KOPT-K1 (cell line): ENCODE results near the gene FAM24A.
"Not testable (repeated sequence)": the region's sequence is repeated elsewhere in the genome, so short reads cannot be mapped to it uniquely, and the experiment has no call there.

ENCODE experiments used
- H3K27ac ChIP-seq: fragments of 200-600 bp; sonication (generic); 2 replicates; pipeline ENCODE4 v1.5.1; 2016; ENCODE audit warnings: antibody characterized with exemption, mild to moderate bottlenecking, low read depth, low read length; ENCODE audit not compliant: poor library complexity, severe bottlenecking
- H3K36me3 ChIP-seq: fragments of 200-600 bp; sonication (generic); 2 replicates; pipeline ENCODE4 v1.5.1; 2017; ENCODE audit warnings: antibody characterized with exemption, mild to moderate bottlenecking, low read length, moderate library complexity; ENCODE audit not compliant: insufficient read depth
- H3K9me3 ChIP-seq: fragments of 200-600 bp; sonication (generic); 2 replicates; pipeline ENCODE4 v1.5.1; 2017; ENCODE audit warnings: antibody characterized with exemption, low read length, mild to moderate bottlenecking; ENCODE audit not compliant: insufficient read depth, poor library complexity, severe bottlenecking

The FAM24A gene

DNA sequence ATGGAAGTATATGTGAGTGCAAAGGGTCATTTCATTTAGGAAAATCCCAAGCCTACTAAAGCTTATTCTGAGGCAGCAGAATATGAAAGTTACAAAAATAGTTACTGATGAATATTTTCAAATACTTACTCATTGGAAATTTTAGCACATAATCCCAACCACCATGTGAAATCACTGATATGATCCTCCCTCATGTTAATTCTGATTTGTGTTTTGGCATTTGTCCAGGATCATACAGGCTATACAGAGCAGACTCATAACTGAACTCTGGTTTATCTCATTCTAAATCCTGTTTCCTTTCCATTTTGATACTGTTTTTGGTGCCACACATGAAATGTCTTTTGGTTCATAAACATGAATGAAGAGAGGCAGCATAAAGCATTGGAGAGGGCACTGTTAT lies 27.6 kb upstream of the FAM24A start:
- H3K36me3 ChIP-seq: peaks cover 4% of the 10 kb centered on the region
- no peaks in the 10 kb centered on the region for H3K9me3 ChIP-seq
- no peak overlapping the region for H3K27ac ChIP-seq

DNA sequence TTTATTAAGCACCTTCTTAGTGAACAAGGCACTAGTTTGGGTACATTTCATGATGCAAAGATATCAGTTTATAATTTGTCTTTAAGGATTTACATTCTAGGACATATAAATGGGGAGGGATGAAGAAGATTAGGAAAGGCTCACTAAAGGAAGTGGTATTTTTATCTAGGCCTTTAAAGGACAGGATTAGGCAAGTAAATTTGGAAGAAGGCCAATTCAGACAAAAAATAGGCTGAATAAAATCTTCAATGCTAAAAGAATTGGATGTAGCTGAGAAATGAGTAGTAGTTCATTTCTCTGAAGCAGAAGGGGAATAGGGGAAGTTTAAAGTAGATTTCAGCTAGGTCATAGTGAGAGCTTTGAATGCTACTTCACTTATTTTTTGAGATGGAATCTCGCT lies 26.2 kb upstream of the FAM24A start:
- Histone ChIP-seq H3K9me3 (no peaks in the 10 kb centered on the region), H3K27ac (no peak overlapping the region), H3K36me3 (peaks cover 5% of the 10 kb centered on the region; the same call in 1 of the 2 replicates)

DNA sequence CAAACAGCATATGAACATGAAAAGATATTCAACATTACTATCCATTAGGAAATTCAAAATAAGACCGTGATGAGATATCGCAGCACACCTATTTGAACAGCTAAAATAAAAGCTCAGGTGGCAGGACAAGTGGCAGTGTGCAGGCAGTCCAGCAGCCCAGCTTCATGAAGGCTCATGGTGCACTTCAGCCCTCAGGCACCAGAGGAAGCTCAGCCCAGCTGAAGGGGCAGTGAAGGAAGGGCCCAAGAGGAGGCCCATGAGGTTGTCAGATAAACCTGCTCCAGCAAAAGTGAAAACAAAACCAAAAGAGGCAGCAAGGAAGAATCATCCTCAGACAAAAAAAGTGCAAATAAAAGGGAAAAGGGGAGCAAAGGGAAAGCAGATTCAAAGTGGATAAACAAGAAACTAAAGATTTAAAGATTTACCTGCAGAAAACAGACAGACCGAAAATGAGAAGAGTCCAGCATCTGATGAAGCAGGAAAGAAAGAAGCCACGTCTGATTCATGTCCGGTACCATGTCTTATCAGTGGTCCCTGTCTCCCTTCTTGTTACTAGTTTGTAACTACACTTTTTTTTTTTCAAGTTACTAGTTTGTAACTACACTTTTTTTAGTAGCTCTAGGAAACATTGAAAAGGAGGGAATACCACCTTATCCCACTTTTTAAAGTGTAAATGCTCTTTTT lies 16.0 kb upstream of the FAM24A start:
- H3K27ac ChIP-seq: no peak overlapping the region
- H3K9me3 ChIP-seq: no peaks in the 10 kb centered on the region

GRCh38 chr10:122903861-122904260 lies 6.5 kb upstream of the FAM24A start:
- H3K36me3 ChIP-seq, H3K9me3 ChIP-seq, H3K27ac ChIP-seq: not testable (repeated sequence)

More for the DNA sequence above, 16.0 kb upstream of the FAM24A start:
- H3K36me3 ChIP-seq: no peaks in the 10 kb centered on the region

DNA sequence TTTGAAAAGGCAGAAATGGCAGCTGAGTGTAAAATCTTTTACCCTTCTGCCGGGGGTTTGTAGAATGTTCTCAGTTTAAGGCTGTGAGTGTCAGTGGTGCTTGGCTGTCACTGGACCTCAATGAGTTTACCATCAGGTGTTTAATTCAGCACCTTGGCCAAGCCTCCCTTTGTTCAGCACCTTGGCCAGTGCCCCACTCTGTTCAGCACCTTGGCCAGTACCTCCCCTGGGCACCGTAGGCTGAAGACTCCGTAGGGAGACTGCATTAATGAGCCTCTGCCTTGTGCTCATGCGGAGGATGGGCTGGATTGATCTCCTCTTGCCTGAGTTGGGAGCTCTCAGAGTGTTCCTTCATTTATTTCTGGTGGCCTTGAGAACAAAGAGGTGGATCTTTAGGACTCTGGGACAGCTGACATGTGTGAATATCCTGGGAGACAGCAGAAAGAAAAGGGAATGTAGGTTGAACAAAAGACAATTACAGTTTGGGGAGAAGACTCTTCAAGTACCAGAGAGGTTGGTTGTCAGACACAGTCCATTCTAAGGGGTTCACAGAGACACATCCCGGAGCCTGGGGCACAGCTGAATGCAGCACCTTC lies 1.6 kb downstream of the FAM24A start:
- no peaks in the 10 kb centered on the region for H3K9me3 ChIP-seq
- H3K27ac ChIP-seq: no peak overlapping the region
- H3K36me3 ChIP-seq: no peaks in the 10 kb centered on the region

DNA sequence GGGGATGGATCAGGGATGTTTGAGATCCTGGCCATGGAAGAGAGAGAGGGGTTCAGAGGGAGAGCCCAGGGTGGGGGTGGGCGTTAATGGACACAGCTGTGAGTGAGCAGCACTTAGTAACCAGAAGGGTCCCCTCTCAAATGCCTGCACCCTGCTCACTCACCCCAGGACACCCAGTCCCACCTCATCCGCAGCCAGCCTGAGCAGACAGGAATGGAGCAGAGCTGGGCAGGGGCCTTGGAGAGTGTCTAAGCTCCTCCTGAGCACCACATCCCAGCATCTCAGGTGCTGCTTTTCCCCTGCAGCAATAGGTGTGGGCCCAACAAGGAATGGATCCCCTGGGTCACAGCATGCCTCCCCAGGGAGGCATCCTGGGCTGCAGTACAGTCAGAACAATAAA lies 5.3 kb downstream of the FAM24A start:
- Histone ChIP-seq H3K9me3 (no peaks in the 10 kb centered on the region), H3K27ac (no peak overlapping the region), H3K36me3 (no peaks in the 10 kb centered on the region)

GRCh38 chr10:122930140-122930539 lies 19.7 kb downstream of the FAM24A start:
- Histone ChIP-seq H3K36me3 (peaks cover 21% of the 10 kb centered on the region), H3K9me3 (no peaks in the 10 kb centered on the region), H3K27ac (no peak overlapping the region)

DNA sequence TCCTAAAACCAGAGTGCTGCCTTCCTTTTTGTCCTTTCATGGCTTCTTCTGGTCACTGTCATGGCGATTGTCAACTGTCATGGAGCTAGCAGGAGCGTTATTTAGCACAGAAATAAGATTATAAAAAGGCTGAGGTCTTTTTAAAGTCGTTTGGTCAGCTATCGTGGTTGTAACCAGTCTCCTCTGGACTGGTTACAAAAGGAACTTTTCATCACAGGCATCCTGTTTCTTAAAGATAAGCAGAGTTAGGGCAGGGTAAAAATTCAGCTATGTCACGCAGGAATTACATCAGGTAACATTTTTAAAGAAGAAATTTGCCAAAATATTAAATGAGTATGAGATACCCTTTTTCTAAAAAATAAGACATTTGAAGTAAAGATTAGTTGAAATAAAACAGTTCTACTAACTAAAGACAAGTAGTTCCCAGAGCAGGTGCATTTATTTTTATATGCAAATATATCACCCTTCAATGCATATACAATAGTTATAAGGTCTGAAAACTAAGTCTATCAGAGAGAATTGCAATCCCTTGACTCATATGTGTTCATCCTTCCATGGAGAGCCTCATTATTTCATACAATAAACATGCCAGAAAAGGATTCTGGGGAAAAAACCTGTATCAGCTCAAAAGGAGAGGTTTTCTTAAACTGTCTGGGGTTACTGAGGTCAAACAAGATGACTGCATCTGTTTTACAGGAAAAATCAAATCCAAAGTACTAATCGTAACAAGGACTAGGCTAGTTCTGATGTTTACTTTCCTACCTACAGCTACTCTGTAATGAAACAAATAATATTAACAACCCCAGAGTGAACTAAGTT lies 20.9 kb downstream of the FAM24A start:
- H3K27ac ChIP-seq: no peak overlapping the region
- no peaks in the 10 kb centered on the region for H3K9me3 ChIP-seq
- H3K36me3 ChIP-seq: peaks cover 26% of the 10 kb centered on the region

DNA sequence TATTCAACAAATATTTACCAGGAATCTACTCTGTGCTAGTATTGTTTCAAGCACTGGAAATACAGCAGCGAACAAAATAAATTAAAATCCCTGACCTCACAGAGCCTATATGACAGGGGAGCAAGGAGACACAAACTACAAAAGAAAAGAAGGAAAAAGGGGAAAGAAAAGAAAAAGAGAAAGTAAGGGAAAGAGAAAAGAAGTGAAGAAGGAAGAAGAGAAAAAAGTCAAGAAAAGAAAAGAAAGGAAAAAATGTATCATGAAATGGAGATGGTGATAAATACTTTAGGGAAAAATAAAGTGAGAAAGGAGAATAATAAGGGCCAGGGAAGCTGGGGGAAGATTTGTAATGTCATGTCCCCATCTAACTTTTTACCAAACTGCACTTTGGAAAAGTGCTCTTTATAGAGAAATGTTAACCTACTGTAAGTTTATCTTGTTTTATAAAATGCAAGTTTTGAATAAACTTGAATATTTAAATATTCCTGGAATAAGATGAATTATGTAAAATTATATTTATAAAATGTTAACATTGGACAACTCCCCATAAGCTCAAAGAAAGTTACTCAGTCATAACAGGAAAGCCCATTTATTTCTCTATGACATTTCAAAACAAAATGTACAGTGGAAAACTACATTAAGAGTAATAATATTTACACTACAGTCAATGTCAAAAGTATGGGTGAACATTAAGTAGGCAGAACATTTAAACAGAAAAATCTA lies 28.9 kb downstream of the FAM24A start:
- Histone ChIP-seq H3K27ac (no peak overlapping the region), H3K9me3 (no peaks in the 10 kb centered on the region), H3K36me3 (peaks cover 54% of the 10 kb centered on the region)

DNA sequence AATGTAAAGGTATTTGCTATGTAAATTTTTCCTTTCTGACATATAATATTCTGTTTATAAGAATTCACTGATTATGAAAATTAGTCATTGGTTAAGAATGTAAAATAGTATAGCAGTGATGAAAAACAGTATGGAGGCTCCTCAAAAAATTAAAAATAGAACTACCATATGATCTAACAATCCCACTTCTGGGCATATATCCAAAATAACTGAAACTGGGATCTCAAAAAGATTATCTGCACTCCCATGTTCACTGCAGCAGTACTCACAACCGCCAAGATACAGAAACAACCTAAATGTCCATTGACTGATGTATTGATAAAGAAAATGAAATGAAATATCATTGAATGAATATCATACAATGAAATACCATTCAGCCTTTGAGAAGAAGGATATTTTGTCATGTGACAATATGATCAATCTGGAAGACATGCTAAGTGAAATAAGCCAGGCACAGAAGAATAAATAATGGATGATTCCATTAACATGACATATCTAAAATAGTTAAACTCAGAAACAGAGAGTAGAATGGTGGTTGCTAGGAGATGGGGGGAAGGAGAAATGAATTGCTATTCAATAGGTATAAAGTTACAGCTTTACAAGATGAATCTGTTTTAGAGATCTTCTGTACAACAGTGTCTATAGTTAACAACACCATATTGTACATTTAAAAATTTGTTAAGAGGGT lies 29.6 kb downstream of the FAM24A start:
- H3K36me3 ChIP-seq: peaks cover 53% of the 10 kb centered on the region
- H3K9me3 ChIP-seq: no peaks in the 10 kb centered on the region
- H3K27ac ChIP-seq: no peak overlapping the region

DNA sequence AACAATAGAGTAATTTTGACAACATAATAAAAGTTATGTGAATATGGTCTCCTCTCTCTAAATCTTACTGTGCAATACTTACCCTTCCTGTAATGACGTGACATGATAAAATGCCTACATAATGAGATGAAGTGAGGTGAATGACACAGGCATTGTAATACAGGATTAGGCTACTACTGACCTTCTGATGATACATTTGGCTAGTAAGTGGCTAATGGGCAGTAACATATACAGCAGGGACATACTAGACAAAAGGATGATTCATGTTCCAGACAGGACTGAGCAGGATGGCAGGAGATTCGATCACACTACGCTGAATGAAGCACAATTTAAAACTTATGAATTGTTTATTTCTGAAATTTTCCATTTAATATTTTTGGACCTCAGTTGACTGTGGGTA lies 38.9 kb downstream of the FAM24A start:
- no peaks in the 10 kb centered on the region for H3K9me3 ChIP-seq
- H3K27ac ChIP-seq: no peak overlapping the region
- H3K36me3 ChIP-seq: peaks cover 57% of the 10 kb centered on the region

- Histone ChIP-seq H3K36me3 (peaks cover 16% of the 10 kb centered on the region), H3K9me3 (peaks cover 7% of the 10 kb centered on the region), H3K27ac (peak within 1 kb of the TSS; percentile 77)
These were observed 43.7 kb downstream of the FAM24A start, which contains the start of gene C10orf88 for GRCh38 chr10:122953902-122954730. Gene C10orf88 (minus strand): TSS chr10:122954227. CDS start chr10:122954178, 49 bp downstream.

DNA sequence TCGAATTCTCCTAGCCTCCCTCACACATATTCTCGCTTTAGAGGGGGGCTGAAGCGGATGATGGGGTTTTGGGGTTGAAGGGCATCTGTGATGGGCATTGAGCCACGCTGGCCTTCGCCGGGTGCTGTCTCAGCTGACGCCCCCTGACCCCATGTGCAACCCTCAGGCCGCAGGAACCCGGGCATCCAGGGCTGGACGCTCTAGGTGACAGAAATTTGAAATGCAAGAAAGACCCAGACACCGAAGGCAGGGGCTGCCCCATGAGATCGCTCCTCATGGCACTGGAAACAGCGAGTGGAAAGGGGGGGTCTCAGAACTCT lies 44.3 kb downstream of the FAM24A start:
- Histone ChIP-seq H3K9me3 (peaks cover 7% of the 10 kb centered on the region), H3K27ac (no peak overlapping the region), H3K36me3 (peaks cover 11% of the 10 kb centered on the region)

GRCh38 chr10:122955892-122956291 lies 45.5 kb downstream of the FAM24A start:
- H3K36me3 ChIP-seq: 0 out of 2 replicates have a peak, but pooled peaks cover 3% of the 10 kb centered on the region
- no peak overlapping the region for H3K27ac ChIP-seq
- H3K9me3 ChIP-seq: peaks cover 7% of the 10 kb centered on the region
